DMS 273 (cell line): ENCODE data around the gene ZBP1.

Experiments used
- DNase-seq: peaks from one replicate; lab custom pipeline; 2025; ENCODE audit not compliant: unreplicated experiment; lab: John Stamatoyannopoulos, UW

Gene ZBP1

GRCh38 chr20:57561356-57562279 lies 58.6 kb downstream of the ZBP1 start:
- no peak for DNase-seq

- DNase-seq, result peak; percentile 43
These were observed 59.5 kb downstream of the ZBP1 start, which contains the start of gene PCK1 for GRCh38 chr20:57560554-57561355. TSS of gene PCK1 (plus strand) at chr20:57561110. CDS start at chr20:57561412, 302 bp downstream.

GRCh38 chr20:57559658-57560553 lies 60.3 kb downstream of the ZBP1 start:
- no peak for DNase-seq

- no peak for DNase-seq
These were observed 61.0 kb downstream of the ZBP1 start for GRCh38 chr20:57559289-57559634.

- DNase-seq, result no peak
These were observed 61.5 kb downstream of the ZBP1 start for GRCh38 chr20:57558614-57559288.

- DNase-seq, result no peak
These were observed 62.2 kb downstream of the ZBP1 start for GRCh38 chr20:57557926-57558613.

- no peak for DNase-seq
These were observed 63.3 kb downstream of the ZBP1 start for GRCh38 chr20:57556980-57557274.

GRCh38 chr20:57555457-57556184 lies 64.6 kb downstream of the ZBP1 start:
- no peak for DNase-seq
